T-helper 2 cell treated with Interferon-gamma antibody and Interleukin-4, amounts not matched to agents 5 μg/mL and 100 μg/mL, for 36 hours (primary cell): ENCODE measurements around the gene APBA2.
A peak's percentile ranks its signal among the peaks of the same experiment; 100 is the strongest.
"Not testable (repeated sequence)": the region's sequence is repeated elsewhere in the genome, so short reads cannot be mapped to it uniquely, and the experiment has no call there.

ENCODE experiments used
- DNase-seq: peaks from one replicate; pipeline ENCODE4 v3.0.0; 2021; ENCODE audit warnings: low spot score
- H3K27ac Mint-ChIP-seq: one replicate; pipeline ENCODE4 v1.8.0; 2021; ENCODE audit warnings: mild to moderate bottlenecking, mixed read lengths
- H3K27me3 Mint-ChIP-seq: one replicate; pipeline ENCODE4 v1.8.0; 2021; ENCODE audit warnings: low read depth, mixed read lengths
- H3K36me3 Mint-ChIP-seq: one replicate; pipeline ENCODE4 v1.8.0; 2021; ENCODE audit warnings: low read depth, mixed read lengths
- H3K4me1 Mint-ChIP-seq: one replicate; pipeline ENCODE4 v1.8.0; 2021; ENCODE audit warnings: low read depth, mixed read lengths
- H3K4me3 Mint-ChIP-seq: one replicate; pipeline ENCODE4 v1.8.0; 2022; ENCODE audit warnings: mild to moderate bottlenecking, moderate library complexity, mixed read lengths
- H3K9me3 Mint-ChIP-seq: one replicate; pipeline ENCODE4 v1.8.0; 2021; ENCODE audit warnings: mixed read lengths

Gene APBA2

GRCh38 chr15:29097168-29097567, 211.4 kb downstream of the APBA2 start:
- DNase-seq: no peak
- Mint-ChIP-seq H3K4me1 (no peaks in the 10 kb centered on the region), H3K4me3 (no peak overlapping the region), H3K27ac (no peak overlapping the region), H3K27me3 (no peaks in the 10 kb centered on the region), H3K36me3 (no peaks in the 10 kb centered on the region), H3K9me3 (no peaks in the 10 kb centered on the region)

GRCh38 chr15:29097971-29098370, 212.2 kb downstream of the APBA2 start:
- no peak overlapping the region for H3K4me3 Mint-ChIP-seq
- no peaks in the 10 kb centered on the region for H3K36me3 Mint-ChIP-seq
- H3K9me3 Mint-ChIP-seq: no peaks in the 10 kb centered on the region
- no peak for DNase-seq
- H3K27ac Mint-ChIP-seq: no peak overlapping the region
- H3K27me3 Mint-ChIP-seq: no peaks in the 10 kb centered on the region
- H3K4me1 Mint-ChIP-seq: no peaks in the 10 kb centered on the region

GRCh38 chr15:29098652-29099051, 212.9 kb downstream of the APBA2 start:
- Mint-ChIP-seq H3K4me3 (no peak overlapping the region), H3K27me3 (no peaks in the 10 kb centered on the region), H3K27ac (no peak overlapping the region), H3K36me3 (no peaks in the 10 kb centered on the region), H3K9me3 (no peaks in the 10 kb centered on the region), H3K4me1 (no peaks in the 10 kb centered on the region)
- DNase-seq: no peak

GRCh38 chr15:29099131-29099880, 213.5 kb downstream of the APBA2 start:
- Mint-ChIP-seq H3K36me3 (no peaks in the 10 kb centered on the region), H3K27ac (no peak overlapping the region), H3K4me1 (no peaks in the 10 kb centered on the region), H3K9me3 (no peaks in the 10 kb centered on the region), H3K4me3 (no peak overlapping the region), H3K27me3 (no peaks in the 10 kb centered on the region)
- no peak for DNase-seq

- H3K4me1 Mint-ChIP-seq: no peaks in the 10 kb centered on the region
- DNase-seq: no peak
- H3K4me3 Mint-ChIP-seq: no peak overlapping the region
- H3K27me3 Mint-ChIP-seq: no peaks in the 10 kb centered on the region
- no peaks in the 10 kb centered on the region for H3K36me3 Mint-ChIP-seq
- no peak overlapping the region for H3K27ac Mint-ChIP-seq
- H3K9me3 Mint-ChIP-seq: no peaks in the 10 kb centered on the region
Measured at GRCh38 chr15:29100486-29101000, 214.8 kb downstream of the APBA2 start.

DNA sequence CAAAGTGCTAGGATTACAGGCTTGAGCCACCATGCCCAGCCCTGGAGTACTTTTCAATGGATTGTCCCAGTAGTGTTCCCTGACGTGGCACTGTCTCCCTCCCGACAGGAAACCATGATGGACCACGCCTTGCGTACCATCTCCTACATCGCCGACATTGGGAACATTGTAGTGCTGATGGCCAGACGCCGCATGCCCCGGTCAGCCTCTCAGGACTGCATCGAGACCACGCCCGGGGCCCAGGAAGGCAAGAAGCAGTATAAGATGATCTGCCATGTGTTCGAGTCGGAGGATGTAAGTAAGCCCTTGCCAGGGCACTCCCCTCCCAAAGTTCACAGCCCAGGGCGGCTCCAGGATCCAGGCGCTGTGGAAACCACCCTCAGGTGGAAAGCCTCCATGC, 215.7 kb downstream of the APBA2 start:
- H3K9me3 Mint-ChIP-seq: no peaks in the 10 kb centered on the region
- H3K27ac Mint-ChIP-seq: no peak overlapping the region
- H3K4me3 Mint-ChIP-seq: no peak overlapping the region
- H3K36me3 Mint-ChIP-seq: no peaks in the 10 kb centered on the region
- H3K4me1 Mint-ChIP-seq: no peaks in the 10 kb centered on the region
- DNase-seq: no peak
- no peaks in the 10 kb centered on the region for H3K27me3 Mint-ChIP-seq

DNA sequence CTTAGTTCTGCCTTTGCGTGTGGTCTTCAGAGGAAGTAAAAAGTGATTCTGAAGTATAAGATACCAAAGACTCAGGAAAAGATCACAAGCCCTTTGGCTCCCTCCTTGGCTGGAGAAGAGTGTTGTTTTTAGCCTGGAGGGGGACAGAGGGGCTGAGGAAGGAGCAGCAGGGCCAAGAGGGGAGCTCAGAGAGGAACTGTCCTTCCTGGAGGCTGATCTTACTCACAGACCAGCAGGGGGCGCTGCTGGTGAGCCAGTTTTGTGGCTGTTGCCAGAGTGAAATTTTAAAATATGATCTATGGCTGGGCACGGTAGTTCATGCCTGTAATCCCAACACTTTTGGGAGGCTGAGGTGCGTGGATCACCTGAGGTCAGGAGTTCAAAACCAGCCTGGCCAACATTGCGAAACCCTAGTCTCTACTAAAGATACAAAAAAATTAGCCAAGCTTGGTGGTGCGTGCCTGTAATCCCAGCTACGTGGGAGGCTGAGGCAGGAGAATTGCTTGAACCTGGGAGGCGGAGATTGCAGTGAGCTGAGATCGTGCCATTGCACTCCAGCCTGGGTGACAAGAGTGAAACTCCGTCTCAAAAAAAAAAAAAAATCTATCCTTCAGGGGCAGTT, 216.5 kb downstream of the APBA2 start:
- peak; percentile 34 for DNase-seq
- not testable (repeated sequence) for H3K27ac Mint-ChIP-seq, H3K4me1 Mint-ChIP-seq, H3K27me3 Mint-ChIP-seq, H3K36me3 Mint-ChIP-seq, H3K9me3 Mint-ChIP-seq
- peak overlapping the region; percentile 15 for H3K4me3 Mint-ChIP-seq

DNA sequence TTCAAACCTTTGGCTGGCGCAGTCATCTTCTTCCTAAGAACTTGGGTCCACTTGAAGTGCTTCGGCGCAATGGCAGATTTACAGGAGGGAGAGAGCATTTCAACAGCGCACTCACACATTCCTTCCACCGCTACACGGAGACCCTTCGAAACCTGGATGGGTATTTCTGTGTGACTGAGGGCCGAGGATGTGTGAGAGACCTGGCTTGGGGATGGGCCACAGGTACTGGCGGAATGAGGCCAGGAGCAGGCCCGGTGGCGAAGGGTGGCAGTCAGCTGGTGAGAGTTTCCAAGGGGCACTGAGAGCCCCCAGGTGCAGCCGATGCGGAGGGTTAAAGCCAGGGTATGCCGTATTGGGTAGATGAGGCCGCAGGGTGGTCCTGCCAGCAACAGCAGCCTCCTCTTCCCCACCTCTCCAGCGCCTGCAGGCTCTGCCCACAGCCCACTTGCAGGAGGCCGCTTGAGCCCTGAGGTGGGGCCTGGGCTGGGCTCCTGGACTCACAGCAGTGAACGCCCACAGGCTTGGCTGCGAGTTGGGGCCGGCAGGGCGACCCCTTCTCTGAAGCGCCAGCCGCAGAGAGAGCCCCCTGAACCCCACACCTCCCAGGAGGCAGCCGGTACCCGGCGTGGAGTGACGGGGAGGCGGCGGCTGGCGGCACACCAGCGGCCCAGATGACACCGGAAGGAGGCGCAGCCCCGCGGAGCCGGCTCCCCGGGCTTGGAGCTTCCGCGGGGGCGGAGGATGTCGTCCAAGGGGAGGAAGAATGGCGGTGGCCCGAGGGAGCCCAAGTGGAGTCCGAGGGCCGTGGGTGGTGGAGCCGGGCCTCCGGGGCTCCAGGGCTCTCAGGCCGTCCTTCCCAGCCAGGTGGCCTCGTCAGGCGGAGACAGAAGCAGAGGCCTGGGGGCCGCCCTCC, 217.4 kb downstream of the APBA2 start:
- Mint-ChIP-seq H3K4me3 (no peak overlapping the region), H3K27ac (no peak overlapping the region), H3K4me1 (no peaks in the 10 kb centered on the region), H3K27me3 (no peaks in the 10 kb centered on the region), H3K36me3 (no peaks in the 10 kb centered on the region), H3K9me3 (no peaks in the 10 kb centered on the region)
- no peak for DNase-seq

DNA sequence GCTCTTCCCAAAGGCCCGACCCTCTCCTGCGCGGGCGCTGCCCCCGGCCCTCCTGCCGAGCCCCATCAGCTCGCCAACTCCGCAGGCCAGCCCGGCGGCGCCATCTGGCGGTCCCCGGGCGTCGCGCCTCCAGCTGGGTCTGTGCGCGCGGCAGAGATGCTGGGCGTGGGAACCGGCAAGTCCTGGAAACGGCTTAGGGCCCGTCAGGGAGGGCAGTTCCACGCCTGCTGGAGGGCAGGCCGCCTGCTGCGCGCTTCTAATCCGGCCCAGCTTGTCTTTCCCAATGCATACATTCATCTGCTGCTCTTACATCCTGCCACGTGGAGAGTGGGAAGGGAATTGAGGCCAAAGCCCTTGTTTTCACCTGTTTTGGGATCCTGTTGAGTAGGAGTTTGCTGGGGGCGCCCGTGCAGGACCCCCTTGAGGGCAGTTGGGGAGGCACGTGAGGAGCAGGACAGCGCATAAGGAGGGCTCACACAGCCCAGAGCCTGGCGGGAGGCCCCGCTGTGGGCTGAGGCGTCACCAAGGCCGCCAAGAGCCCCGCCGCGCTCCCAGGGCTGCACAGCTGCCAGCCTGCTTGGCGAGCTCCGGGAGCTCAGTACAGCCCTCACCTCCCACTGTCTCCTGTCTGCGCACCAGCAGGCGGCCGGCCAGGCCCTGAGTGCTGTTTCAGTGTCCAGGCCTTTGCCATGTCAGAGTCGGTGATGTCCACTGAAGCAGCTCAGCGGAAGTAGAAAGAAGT, 218.2 kb downstream of the APBA2 start:
- H3K9me3 Mint-ChIP-seq: no peaks in the 10 kb centered on the region
- DNase-seq: peak; percentile 60
- no peaks in the 10 kb centered on the region for H3K27me3 Mint-ChIP-seq
- H3K4me1 Mint-ChIP-seq: no peaks in the 10 kb centered on the region
- H3K4me3 Mint-ChIP-seq: no peak overlapping the region
- H3K27ac Mint-ChIP-seq: no peak overlapping the region
- H3K36me3 Mint-ChIP-seq: no peaks in the 10 kb centered on the region

DNA sequence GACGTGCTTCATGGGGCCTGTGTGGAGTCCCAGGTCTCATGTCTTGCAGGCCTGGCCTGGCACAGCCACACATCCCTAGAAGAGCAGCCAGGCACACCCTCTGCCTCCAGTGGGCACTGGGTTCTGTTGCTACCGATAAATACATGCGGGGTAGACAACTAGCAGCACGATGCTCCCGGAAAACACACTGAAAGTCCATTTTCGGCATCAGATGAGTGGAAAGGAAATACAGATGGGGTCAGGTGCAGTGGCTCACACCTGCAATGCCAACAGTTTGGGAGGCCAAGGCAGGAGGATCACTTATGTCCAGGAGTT, 218.7 kb downstream of the APBA2 start:
- H3K4me3 Mint-ChIP-seq: no peak overlapping the region
- no peaks in the 10 kb centered on the region for H3K36me3 Mint-ChIP-seq
- no peak overlapping the region for H3K27ac Mint-ChIP-seq
- H3K4me1 Mint-ChIP-seq: no peaks in the 10 kb centered on the region
- DNase-seq: no peak
- no peaks in the 10 kb centered on the region for H3K27me3 Mint-ChIP-seq
- H3K9me3 Mint-ChIP-seq: no peaks in the 10 kb centered on the region

GRCh38 chr15:29105151-29105854, 219.5 kb downstream of the APBA2 start:
- no peak overlapping the region for H3K4me3 Mint-ChIP-seq
- H3K9me3 Mint-ChIP-seq: no peaks in the 10 kb centered on the region
- H3K27me3 Mint-ChIP-seq: no peaks in the 10 kb centered on the region
- H3K4me1 Mint-ChIP-seq: no peaks in the 10 kb centered on the region
- H3K27ac Mint-ChIP-seq: no peak overlapping the region
- no peaks in the 10 kb centered on the region for H3K36me3 Mint-ChIP-seq
- DNase-seq: no peak

DNA sequence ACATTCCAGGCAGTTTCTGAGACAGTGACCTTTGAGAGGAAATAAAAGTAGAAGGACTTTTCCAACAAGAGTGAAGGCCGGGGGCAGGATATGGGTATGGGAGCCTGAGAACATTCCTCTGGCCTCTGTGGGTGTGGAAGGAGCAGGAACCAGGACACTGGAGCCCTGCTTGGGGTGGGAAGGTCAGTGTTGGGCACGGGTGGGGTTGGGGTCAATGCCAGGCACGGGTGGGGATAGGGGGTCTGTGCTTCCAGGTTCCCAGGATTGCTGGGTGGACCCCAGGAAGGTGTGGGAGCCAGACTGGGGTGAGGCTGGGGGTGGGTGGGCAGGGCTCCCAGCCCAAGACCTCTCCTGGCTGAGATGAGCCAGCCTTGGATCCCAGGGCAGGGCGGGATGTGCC, 220.3 kb downstream of the APBA2 start:
- H3K4me1 Mint-ChIP-seq: no peaks in the 10 kb centered on the region
- no peak overlapping the region for H3K27ac Mint-ChIP-seq
- H3K4me3 Mint-ChIP-seq: no peak overlapping the region
- no peaks in the 10 kb centered on the region for H3K9me3 Mint-ChIP-seq
- no peaks in the 10 kb centered on the region for H3K36me3 Mint-ChIP-seq
- no peak for DNase-seq
- no peaks in the 10 kb centered on the region for H3K27me3 Mint-ChIP-seq

DNA sequence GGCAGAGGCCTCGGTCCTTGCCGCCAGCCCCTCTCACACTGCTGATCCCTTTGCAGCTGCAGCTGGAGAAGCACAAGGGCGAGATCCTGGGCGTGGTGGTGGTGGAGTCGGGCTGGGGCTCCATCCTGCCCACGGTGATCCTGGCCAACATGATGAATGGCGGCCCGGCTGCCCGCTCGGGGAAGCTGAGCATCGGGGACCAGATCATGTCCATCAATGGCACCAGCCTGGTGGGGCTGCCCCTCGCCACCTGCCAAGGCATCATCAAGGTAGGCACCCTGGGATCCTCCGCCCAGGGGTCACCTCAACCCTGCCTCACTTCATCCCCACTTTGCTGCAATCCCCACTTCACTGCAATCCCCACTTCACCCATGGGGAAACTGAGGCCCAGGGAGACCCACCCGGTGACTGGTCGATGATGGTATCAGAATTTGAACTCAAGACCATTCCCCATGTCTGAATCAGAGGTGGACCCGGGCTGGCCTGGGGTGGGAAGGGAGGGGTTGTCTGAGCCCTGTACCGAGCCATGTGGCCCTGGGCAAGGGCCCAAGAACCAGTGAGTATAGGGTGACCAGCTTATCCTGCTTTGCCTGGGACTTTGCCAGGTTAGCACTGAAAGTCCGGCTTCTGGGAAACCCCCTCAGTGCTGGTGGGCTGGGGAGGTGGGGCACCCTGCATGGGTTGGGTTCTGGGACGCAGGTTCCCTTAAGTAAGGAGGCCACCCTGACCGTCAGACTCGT, 220.9 kb downstream of the APBA2 start:
- no peak for DNase-seq
- no peak overlapping the region for H3K27ac Mint-ChIP-seq
- no peaks in the 10 kb centered on the region for H3K27me3 Mint-ChIP-seq
- H3K4me1 Mint-ChIP-seq: no peaks in the 10 kb centered on the region
- H3K9me3 Mint-ChIP-seq: no peaks in the 10 kb centered on the region
- no peak overlapping the region for H3K4me3 Mint-ChIP-seq
- H3K36me3 Mint-ChIP-seq: no peaks in the 10 kb centered on the region
